ENCODE results near the gene SBNO1.

DNA sequence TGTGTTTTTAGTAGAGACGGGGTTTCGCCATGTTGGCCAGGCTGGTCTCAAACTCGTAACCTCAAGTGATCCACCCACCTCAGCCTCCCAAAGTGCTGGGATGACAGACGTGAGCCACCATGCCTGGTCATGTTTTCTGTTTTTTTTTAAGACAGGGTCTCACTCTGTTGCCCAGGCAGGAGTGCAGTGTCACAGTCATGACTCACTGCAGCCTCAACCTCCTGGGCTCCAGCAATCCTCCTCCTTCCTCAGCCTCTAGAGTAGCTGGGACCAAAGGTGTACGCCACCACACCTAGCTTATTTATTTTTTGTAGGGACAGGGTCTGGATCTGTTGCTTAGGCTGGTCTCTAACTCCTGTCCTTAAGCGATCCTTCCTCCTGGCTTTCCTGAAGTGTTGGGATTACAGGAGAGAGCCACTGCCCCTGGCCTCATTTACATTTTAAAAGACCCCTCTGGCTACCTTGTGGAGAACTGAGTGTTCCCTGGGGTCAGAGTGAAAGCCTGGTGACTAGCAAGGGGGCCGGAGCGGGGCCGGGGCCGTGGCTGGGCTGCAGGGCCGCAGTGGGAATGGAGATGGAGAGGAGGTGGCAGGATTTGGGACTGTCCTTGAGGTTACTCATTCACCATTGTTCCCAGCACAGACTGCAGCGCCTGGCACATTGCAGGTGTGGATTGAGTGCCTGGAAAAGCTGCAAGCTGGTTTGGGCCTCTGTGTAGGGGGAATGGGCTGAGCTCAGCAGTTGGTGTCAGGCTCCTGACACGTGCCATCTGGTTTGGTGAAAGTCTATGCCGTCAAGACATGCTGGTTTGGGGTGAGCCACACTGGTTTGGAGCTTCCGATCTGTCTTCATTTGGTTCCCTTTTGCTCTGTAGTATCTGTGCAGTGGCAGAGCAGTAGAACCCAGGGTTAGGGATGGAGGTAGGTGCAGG is 37.4 kb upstream of the SBNO1 start:
- TF ChIP-seq, protein P1, sequence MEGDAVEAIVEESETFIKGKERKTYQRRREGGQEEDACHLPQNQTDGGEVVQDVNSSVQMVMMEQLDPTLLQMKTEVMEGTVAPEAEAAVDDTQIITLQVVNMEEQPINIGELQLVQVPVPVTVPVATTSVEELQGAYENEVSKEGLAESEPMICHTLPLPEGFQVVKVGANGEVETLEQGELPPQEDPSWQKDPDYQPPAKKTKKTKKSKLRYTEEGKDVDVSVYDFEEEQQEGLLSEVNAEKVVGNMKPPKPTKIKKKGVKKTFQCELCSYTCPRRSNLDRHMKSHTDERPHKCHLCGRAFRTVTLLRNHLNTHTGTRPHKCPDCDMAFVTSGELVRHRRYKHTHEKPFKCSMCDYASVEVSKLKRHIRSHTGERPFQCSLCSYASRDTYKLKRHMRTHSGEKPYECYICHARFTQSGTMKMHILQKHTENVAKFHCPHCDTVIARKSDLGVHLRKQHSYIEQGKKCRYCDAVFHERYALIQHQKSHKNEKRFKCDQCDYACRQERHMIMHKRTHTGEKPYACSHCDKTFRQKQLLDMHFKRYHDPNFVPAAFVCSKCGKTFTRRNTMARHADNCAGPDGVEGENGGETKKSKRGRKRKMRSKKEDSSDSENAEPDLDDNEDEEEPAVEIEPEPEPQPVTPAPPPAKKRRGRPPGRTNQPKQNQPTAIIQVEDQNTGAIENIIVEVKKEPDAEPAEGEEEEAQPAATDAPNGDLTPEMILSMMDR (IDR thresholded peaks at IDR 0.05; ENCODE audit: low read depth, low read length), result no peak
- no peak for TF ChIP-seq EZH2phosphoT487 (IDR thresholded peaks at IDR 0.05; ENCODE audit: low read depth)
